Kidney (tissue), 14 donors: Measurements from ENCODE around the gene ERC2. TPM values are rescaled to one million over a fixed set of nuclear protein-coding genes. Genes with fewer than 3 reads are reported as not detected.

Source experiments
- DNase-seq, 5 donors: peaks; one replicate each; pipeline ENCODE4 v3.0.0-alpha.2; 2013 to 2020
- FAIRE-seq: peaks from 2 replicates; lab custom pipeline; 2012; peaks lifted over from hg19 to GRCh38; lab: Jason Lieb, UNC
- H3K27ac ChIP-seq, 2 donors: one replicate each; pipeline ENCODE4 v1.7.0; 2013; ENCODE audit warnings: low read depth in 2 of 2, low read length in 2 of 2, inconsistent platforms in 1 of 2
- H3K27me3 ChIP-seq: one replicate; pipeline ENCODE4 v1.7.1; 2013; ENCODE audit warnings: low read length, inconsistent platforms; ENCODE audit not compliant: control insufficient read depth, insufficient read depth
- H3K36me3 ChIP-seq, 3 donors: one replicate each; pipeline versions ENCODE4 v1.7.0 to v1.7.1; 2013; ENCODE audit warnings: low read length in 3 of 3, control low read depth in 1 of 3, inconsistent platforms in 1 of 3; ENCODE audit not compliant: insufficient read depth in 3 of 3, control insufficient read depth in 2 of 3
- H3K4me1 ChIP-seq, 3 donors: one replicate each; pipeline versions ENCODE4 v1.7.0 to v1.7.1; 2013; ENCODE audit warnings: low read length in 3 of 3, inconsistent platforms in 1 of 3, low read depth in 1 of 3; ENCODE audit not compliant: control insufficient read depth in 2 of 3, insufficient read depth in 2 of 3
- H3K4me3 ChIP-seq, 3 donors: one replicate each; pipeline versions ENCODE4 v1.7.0 to v1.8.1; 2013; ENCODE audit warnings: low read length in 3 of 3, control low read depth in 1 of 3, inconsistent platforms in 1 of 3
- H3K9ac ChIP-seq, 3 donors: one replicate each; pipeline versions ENCODE4 v1.7.0 to v1.7.1; 2013; ENCODE audit warnings: low read length in 3 of 3, control low read depth in 1 of 3, inconsistent platforms in 1 of 3
- H3K9me3 ChIP-seq, 3 donors: one replicate each; pipeline versions ENCODE4 v1.7.0 to v1.7.1; 2013; ENCODE audit warnings: low read length in 3 of 3, control low read depth in 1 of 3, inconsistent platforms in 1 of 3; ENCODE audit not compliant: control insufficient read depth in 2 of 3, insufficient read depth in 1 of 3
- CTCF ChIP-seq: IDR thresholded peaks from 3 replicates; pipeline ENCODE4 v1.5.1; 2012; ENCODE audit warnings: mild to moderate bottlenecking, moderate library complexity, borderline replicate concordance; ENCODE audit not compliant: insufficient read depth; ENCODE audit errors: extremely low read depth
- intact Hi-C: fragments of 100-400 bp; cut with DNase I; formaldehyde crosslinking; loops from one replicate; pipeline ENCODE4 v1.11.1; 2022
- polyA plus RNA-seq: library from polyadenylated mRNA; stranded (reverse); fragments of 350-450 nt; fragmentation: Illumina TruSeq; extraction: RNeasy Lipid Tissue Mini Kit (QIAGEN cat#74804); gene quantifications from one replicate; pipeline ENCODE4 v1.2.3, GENCODE V29; 2014; ENCODE audit warnings: low read depth, low replicate concordance; ENCODE audit not compliant: insufficient read depth
- total RNA-seq: library from RNA; stranded (reverse); fragmentation: NEBNext Ultra II Directional; extraction: Animal tissue kit (Norgen Biotek cat#: 25700); gene quantifications from one replicate; pipeline ENCODE4 v1.2.1, GENCODE V29; 2021
- donor health status: control.
- donor health status: control.
- donor health status: control.
- donor health status: control.
- donor health status: control.
- donor health status: DM: yes; HTN: yes; CAD: no.
- donor health status: Normal renal cell carcinoma (clear cell type).

The ERC2 gene
- total and polyA plus RNA-seq, 2 donors from 2014 or later = 0.92 to 3.8 TPM

DNA sequence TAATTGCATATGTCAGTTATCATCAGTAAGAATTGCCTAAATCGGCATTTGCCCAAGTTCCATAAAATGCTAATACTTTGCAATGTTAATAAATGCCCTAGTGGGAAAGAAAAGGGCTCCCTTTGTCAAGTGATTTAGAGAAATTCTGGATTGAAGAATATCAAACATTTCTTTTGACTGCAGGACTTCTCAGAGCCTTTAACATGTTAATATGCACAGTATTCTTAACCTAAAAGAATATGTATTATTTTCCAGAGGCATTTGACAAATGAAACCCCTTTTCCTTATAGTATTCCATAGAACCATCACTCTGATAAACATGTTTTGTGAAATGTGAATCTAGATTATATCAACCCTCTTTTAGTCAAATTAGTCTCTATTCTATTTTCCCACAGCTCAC is 529.0 kb downstream of the ERC2 start:
- DNase-seq (no peak), FAIRE-seq (no peak)
- H3K9ac ChIP-seq = no peak overlapping the region
- H3K27me3 ChIP-seq = no peaks in the 10 kb centered on the region
- no peak for TF ChIP-seq CTCF
- intact Hi-C loops = no loop called here
- H3K9me3 ChIP-seq = no peaks in the 10 kb centered on the region
- H3K27ac ChIP-seq = no peak overlapping the region
- no peaks in the 10 kb centered on the region for H3K36me3 ChIP-seq
- no peaks in the 10 kb centered on the region for H3K4me1 ChIP-seq
- no peak overlapping the region for H3K4me3 ChIP-seq

- Histone ChIP-seq H3K27me3 (no peaks in the 10 kb centered on the region), H3K9me3 (no peaks in the 10 kb centered on the region), H3K4me1 (no peaks in the 10 kb centered on the region), H3K36me3 (no peaks in the 10 kb centered on the region), H3K4me3 (no peak overlapping the region), H3K9ac (no peak overlapping the region), H3K27ac (no peak overlapping the region)
- TF ChIP-seq CTCF = no peak
- FAIRE-seq (no peak), DNase-seq (no peak)
- intact Hi-C loops = no loop called here
Observed at GRCh38 chr3:55937301-55937700, 531.0 kb downstream of the ERC2 start.

GRCh38 chr3:55936549-55937052 is 531.7 kb downstream of the ERC2 start:
- H3K36me3 ChIP-seq = no peaks in the 10 kb centered on the region
- H3K4me3 ChIP-seq = no peak overlapping the region
- intact Hi-C loops = no loop called here
- H3K27ac ChIP-seq = no peak overlapping the region
- H3K9ac ChIP-seq = no peak overlapping the region
- no peaks in the 10 kb centered on the region for H3K27me3 ChIP-seq
- DNase-seq (no peak), FAIRE-seq (no peak)
- no peaks in the 10 kb centered on the region for H3K9me3 ChIP-seq
- H3K4me1 ChIP-seq = no peaks in the 10 kb centered on the region
- no peak for TF ChIP-seq CTCF

- Histone ChIP-seq H3K36me3 (no peaks in the 10 kb centered on the region), H3K4me1 (no peaks in the 10 kb centered on the region), H3K4me3 (no peak overlapping the region), H3K27me3 (no peaks in the 10 kb centered on the region), H3K9ac (no peak overlapping the region), H3K27ac (no peak overlapping the region), H3K9me3 (no peaks in the 10 kb centered on the region)
- intact Hi-C loops = no loop called here
- TF ChIP-seq CTCF = no peak
- FAIRE-seq (no peak), DNase-seq (peak in 1 of 5 donors; percentile 24)
Observed at GRCh38 chr3:55935241-55935640, 533.0 kb downstream of the ERC2 start.
